22Rv1 (cell line): ENCODE results near the gene DNM1L.
"Not testable (repeated sequence)": the region's sequence is repeated elsewhere in the genome, so short reads cannot be mapped to it uniquely, and the experiment has no call there.

ENCODE experiments used
- H3K27ac ChIP-seq: fragments of 450-650 bp; 2 replicates; pipeline ENCODE4 v1.5.1; 2017
- ZFX ChIP-seq: fragments of 450-650 bp; IDR thresholded peaks from 2 replicates; pipeline ENCODE4 v1.6.1; 2017; ENCODE audit warnings: antibody characterized with exemption, borderline replicate concordance
- TF ChIP-seq, protein P1 (sequence below): fragments of 450-650 bp; IDR thresholded peaks from 2 replicates; pipeline ENCODE4 v1.5.1; 2017; ENCODE audit warnings: mild to moderate bottlenecking

DNM1L gene

DNA sequence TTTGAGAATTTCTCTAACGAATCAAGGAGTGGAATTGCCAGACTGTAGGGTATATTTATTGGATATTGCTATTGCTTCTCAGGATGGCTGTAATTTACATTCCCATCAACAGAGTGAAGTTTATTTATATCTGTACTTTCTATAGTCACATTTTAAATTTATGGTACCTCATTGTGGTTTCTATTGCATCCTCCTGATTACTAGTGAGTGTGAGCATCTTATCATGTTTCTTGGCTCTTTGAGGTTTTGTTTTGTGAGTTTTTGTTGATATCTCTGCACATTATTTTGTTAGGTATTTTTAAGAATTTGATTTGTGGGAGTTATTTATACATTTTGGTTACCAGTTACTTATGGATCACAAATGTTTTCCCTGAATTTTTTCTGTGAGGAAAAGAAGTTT, 13.9 kb downstream of the DNM1L start:
- TF ChIP-seq, protein P1, sequence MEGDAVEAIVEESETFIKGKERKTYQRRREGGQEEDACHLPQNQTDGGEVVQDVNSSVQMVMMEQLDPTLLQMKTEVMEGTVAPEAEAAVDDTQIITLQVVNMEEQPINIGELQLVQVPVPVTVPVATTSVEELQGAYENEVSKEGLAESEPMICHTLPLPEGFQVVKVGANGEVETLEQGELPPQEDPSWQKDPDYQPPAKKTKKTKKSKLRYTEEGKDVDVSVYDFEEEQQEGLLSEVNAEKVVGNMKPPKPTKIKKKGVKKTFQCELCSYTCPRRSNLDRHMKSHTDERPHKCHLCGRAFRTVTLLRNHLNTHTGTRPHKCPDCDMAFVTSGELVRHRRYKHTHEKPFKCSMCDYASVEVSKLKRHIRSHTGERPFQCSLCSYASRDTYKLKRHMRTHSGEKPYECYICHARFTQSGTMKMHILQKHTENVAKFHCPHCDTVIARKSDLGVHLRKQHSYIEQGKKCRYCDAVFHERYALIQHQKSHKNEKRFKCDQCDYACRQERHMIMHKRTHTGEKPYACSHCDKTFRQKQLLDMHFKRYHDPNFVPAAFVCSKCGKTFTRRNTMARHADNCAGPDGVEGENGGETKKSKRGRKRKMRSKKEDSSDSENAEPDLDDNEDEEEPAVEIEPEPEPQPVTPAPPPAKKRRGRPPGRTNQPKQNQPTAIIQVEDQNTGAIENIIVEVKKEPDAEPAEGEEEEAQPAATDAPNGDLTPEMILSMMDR, result no peak
- TF ChIP-seq ZFX, result no peak
- no peak overlapping the region for H3K27ac ChIP-seq

DNA sequence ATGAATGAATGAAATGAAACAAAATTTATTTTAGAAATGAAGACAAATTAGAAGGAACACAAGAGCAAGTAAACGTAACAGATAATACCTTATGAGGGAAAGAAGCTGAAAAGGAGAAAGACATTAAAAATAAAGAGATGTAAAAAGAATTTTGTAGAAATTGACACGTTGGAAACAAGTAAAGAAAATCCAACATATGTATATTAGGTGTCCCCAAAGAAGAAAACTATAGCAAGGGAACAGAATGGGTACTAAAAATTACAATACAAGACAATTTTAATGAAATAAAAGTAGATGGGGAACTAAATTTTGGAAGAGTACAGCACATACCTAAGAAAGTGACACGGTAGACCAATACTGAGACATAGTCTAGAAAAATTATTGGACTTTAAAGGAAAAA, 16.7 kb downstream of the DNM1L start:
- TF ChIP-seq, protein P1, result no peak
- no peak for TF ChIP-seq ZFX

DNA sequence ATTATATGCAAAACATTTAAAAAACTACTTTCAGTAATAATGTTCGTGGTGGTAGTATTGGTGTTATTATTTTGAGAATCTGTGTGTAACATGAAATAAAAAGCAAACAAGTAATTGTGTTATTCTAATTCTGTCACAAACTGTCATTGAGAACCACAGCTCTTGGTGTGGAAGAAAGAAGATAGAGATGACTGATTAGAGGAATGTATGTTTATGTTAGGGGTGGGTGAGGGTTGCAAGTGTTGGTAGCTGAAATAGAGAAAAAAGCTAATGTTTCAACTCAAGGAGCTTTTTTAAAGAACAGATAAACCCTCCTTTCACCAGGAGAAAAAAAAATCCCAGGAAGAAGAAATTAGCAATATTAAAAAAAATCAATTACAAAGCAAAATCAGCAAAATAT, 18.3 kb downstream of the DNM1L start:
- no peak for TF ChIP-seq ZFX
- TF ChIP-seq, protein P1, result no peak
- no peak overlapping the region for H3K27ac ChIP-seq

More for the DNA sequence above, 16.7 kb downstream of the DNM1L start:
- H3K27ac ChIP-seq, result no peak overlapping the region

DNA sequence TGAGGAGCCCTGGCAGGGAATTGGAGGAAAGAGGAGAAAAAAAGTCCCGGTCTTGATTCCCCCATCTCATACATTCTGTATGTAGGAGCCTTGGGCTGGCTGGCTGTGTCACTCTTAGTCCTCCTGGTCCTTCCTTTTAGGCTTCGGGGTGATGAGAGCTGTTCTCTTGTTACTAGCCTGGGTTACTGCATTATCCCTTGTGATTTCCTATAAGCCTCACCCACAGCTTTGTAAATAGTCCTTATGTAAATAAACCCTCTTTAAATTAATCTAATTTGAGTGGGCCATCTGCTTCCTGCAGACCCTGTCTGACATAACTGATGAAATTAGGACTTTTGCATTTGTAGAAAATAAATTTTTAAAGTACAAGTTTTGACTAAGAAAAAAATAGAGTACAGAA, 19.2 kb downstream of the DNM1L start:
- TF ChIP-seq, protein P1, result no peak
- TF ChIP-seq ZFX, result no peak
- H3K27ac ChIP-seq, result no peak overlapping the region

DNA sequence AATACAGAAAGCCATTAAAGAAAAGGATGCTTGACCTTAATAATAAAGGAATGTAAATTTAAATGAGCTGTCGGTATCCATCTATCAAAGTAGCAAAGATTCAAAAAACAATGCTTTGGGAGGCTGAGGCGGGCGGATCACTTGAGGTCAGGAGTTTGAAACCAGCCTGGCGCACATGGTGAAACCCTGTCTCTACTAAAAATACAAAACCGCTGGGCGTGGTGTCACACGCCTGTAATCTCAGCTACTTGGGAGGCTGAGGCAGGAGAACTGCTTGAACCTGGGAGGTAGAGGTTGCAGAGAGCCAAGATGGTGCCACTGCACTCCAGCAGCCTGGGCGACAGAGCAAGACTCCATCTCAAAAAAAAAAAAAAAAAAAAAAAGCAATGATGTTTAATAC, 20.3 kb downstream of the DNM1L start:
- not testable (repeated sequence) for H3K27ac ChIP-seq

DNA sequence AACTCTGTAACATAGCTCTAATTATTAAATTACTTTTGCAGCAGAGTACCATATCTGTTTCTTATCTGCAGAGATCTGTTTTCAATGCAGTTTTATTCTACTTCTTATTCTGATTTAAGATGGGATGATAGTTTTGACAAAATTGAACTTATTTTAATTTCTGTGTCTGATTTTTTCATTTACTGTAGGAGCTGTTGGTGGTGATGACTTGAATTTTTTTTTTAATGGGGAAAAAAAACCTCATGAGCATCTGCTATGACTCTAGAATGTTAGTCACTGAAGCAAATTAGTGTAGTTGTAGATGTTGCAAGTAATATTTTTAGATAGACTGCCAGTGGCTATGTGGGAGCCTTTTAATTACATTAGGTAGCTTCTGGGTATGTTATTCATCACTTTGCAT, 23.4 kb downstream of the DNM1L start:
- H3K27ac ChIP-seq, result no peak overlapping the region
- TF ChIP-seq ZFX, result no peak
- TF ChIP-seq, protein P1, result no peak

DNA sequence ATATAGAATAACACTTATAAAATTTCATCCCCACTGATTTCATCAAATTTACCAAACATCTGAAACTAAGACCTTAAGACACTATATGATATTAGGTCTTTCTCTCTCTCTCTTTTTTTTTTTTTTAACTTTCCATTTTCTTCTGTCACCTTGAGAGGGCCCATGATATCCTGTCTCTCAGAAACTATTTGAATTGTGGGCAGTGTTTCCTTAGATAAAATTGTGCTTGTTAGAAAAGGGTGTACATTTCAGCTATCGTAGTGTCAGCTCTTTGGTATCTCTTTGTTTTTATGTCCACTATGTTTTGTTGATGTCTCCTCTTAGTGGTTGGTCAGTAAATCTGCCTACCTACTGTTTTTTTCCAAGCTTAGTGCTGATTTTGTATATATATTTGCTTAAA, 23.8 kb downstream of the DNM1L start:
- H3K27ac ChIP-seq, result no peak overlapping the region
- TF ChIP-seq, protein P1, result no peak
- no peak for TF ChIP-seq ZFX

DNA sequence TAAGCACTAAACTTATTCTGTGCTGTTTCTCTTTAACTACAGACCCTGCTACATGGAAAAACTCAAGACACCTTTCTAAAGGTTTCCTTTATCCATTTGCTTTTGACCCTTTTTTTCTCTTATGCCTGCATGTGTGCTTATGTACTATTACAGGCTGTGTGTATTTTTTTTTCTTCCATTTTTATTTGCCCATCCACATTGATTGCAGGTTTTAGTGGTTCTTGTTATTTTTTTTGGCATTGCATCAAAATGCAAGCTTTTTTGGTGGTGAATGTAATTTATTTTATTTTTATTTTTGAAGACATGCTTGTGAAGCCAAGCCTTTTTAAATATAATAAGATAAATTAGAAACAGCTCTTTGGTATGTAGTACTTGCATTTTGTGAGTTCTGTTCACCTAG, 26.7 kb downstream of the DNM1L start:
- no peak overlapping the region for H3K27ac ChIP-seq
- TF ChIP-seq, protein P1, result no peak
- no peak for TF ChIP-seq ZFX
